Measurements from ENCODE around the gene NF2. TPM values are rescaled to one million over a fixed set of nuclear protein-coding genes. Genes with fewer than 3 reads are reported as not detected.
A peak's percentile ranks its signal among the peaks of the same experiment; 100 is the strongest.

Gene NF2
- total RNA-seq, 1 experiment from 2014 or later, result 50.9 TPM

DNA sequence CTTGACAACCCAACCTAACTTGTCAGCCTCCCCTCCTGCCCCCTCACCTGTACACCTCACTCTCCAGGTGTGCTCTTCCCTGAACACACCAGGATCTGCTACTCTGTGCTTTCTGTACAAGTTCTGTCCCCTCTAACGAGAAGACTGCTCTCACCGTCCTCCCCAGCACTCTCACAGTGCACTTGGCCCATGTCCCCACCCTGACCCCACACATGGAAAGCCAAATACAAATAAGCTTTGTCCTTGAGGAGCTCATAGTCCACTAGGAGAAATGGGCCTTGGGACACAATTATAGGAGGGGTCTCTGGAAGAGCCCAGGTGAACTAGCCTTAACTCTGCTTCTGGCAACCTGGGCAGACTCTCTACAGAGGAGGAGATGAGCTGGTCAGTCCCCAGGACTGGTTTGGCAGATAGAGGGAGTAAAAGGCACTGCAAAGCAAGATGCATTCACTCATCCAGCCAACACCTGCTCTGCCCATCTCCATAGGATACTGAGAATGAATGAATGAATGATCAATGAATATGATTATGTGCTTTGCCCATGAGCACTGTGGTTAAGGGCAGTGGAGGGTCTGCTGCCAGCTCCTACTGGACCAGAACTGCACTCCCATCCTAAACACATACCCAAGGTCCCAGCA, 32.4 kb upstream of the NF2 start:
- DNase-seq, result no peak
- no peaks in the 10 kb centered on the region for H3K27me3 ChIP-seq (ENCODE audit: insufficient read depth, low read length)
- no peaks in the 10 kb centered on the region for H3K23me2 ChIP-seq (ENCODE audit: insufficient read length, low read depth, low read length, poor library complexity, severe bottlenecking)
- H3K56ac ChIP-seq (ENCODE audit: insufficient read length, low read depth, low read length), result no peak overlapping the region
- no peak overlapping the region for H2AK5ac ChIP-seq (ENCODE audit: insufficient read length, low read length)
- H3K18ac ChIP-seq (ENCODE audit: insufficient read length, low read depth, low read length), result no peak overlapping the region
- no peaks in the 10 kb centered on the region for H3K4me1 ChIP-seq (ENCODE audit: insufficient read depth, low read length)
- no peaks in the 10 kb centered on the region for H3K9me3 ChIP-seq (ENCODE audit: control insufficient read depth, low read depth, low read length)
- H2BK12ac ChIP-seq (ENCODE audit: insufficient read length, low read depth, low read length), result no peak overlapping the region
- no peaks in the 10 kb centered on the region for H3K27me3 Mint-ChIP-seq (ENCODE audit: low read depth)
- H3K27ac ChIP-seq (ENCODE audit: insufficient read length, low read depth, low read length), result no peak overlapping the region
- no peak overlapping the region for H2BK15ac ChIP-seq (ENCODE audit: low read depth, low read length)
- H3K27ac Mint-ChIP-seq, result peak overlapping the region; percentile 8 to 68 (median 57); a peak in 5 of 7 replicates
- no peak overlapping the region for H3K4me3 Mint-ChIP-seq
- H2BK120ac ChIP-seq (ENCODE audit: low read depth, low read length, poor library complexity, severe bottlenecking), result no peak overlapping the region
- no peaks in the 10 kb centered on the region for H3K4me1 Mint-ChIP-seq
- no peak overlapping the region for H3K4me2 ChIP-seq (ENCODE audit: insufficient read depth, insufficient read length, low read length)
- WGBS (ENCODE audit: extremely low coverage, insufficient read length, low lambda C conversion rate), result no CpG with 5 or more reads among the region's 2 CpGs
- H4K8ac ChIP-seq (replicated peaks; ENCODE audit: insufficient read length, low read depth, low read length), result peak overlapping the region; percentile 60
- H3K9me3 Mint-ChIP-seq, result no peaks in the 10 kb centered on the region
- H3K79me1 ChIP-seq (ENCODE audit: insufficient read depth, low read depth, low read length, poor library complexity, severe bottlenecking), result no peaks in the 10 kb centered on the region
- H2BK5ac ChIP-seq (ENCODE audit: insufficient read length, low read length), result no peak overlapping the region
- no peak overlapping the region for H4K91ac ChIP-seq (ENCODE audit: insufficient read length, low read depth, low read length)
- TF ChIP-seq, protein P1, sequence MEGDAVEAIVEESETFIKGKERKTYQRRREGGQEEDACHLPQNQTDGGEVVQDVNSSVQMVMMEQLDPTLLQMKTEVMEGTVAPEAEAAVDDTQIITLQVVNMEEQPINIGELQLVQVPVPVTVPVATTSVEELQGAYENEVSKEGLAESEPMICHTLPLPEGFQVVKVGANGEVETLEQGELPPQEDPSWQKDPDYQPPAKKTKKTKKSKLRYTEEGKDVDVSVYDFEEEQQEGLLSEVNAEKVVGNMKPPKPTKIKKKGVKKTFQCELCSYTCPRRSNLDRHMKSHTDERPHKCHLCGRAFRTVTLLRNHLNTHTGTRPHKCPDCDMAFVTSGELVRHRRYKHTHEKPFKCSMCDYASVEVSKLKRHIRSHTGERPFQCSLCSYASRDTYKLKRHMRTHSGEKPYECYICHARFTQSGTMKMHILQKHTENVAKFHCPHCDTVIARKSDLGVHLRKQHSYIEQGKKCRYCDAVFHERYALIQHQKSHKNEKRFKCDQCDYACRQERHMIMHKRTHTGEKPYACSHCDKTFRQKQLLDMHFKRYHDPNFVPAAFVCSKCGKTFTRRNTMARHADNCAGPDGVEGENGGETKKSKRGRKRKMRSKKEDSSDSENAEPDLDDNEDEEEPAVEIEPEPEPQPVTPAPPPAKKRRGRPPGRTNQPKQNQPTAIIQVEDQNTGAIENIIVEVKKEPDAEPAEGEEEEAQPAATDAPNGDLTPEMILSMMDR (conservative IDR thresholded peaks at IDR 0.05), result no peak
- H3K23ac ChIP-seq (ENCODE audit: insufficient read length, low read depth, low read length), result no peak overlapping the region
- H4K20me1 ChIP-seq (ENCODE audit: control insufficient read depth, insufficient read depth, insufficient read length), result no peaks in the 10 kb centered on the region
- no peak overlapping the region for H2AFZ ChIP-seq (ENCODE audit: low read length)
- peaks cover 17 to 45% (median 36%) of the 10 kb centered on the region in 3 experiments; a peak in 6 of 7 replicates for H3K36me3 Mint-ChIP-seq (ENCODE audit: insufficient read depth in 1 of 3, low read depth in 3 of 3)
- no peak overlapping the region for H3K9ac ChIP-seq (ENCODE audit: extremely low read depth, insufficient read length, low read length)
- no peak overlapping the region for H3K4ac ChIP-seq (ENCODE audit: low read depth, low read length)
- H2BK20ac ChIP-seq (ENCODE audit: low read depth, low read length, poor library complexity, severe bottlenecking), result no peak overlapping the region
- no peaks in the 10 kb centered on the region for H3K79me2 ChIP-seq (ENCODE audit: insufficient read depth, low read length)
- no peak overlapping the region for H3T11ph ChIP-seq (ENCODE audit: low read length)
- no peak overlapping the region for H3K14ac ChIP-seq (ENCODE audit: insufficient read depth, low read length)
- H4K5ac ChIP-seq (ENCODE audit: insufficient read length, low read depth, low read length), result no peak overlapping the region

Data from H9 (cell line).